Neutrophil (primary cell): ENCODE data around the gene AHCY.
"Not testable (repeated sequence)": the region's sequence is repeated elsewhere in the genome, so short reads cannot be mapped to it uniquely, and the experiment has no call there.

Source experiments
- H3K27ac ChIP-seq: fragments of 200-600 bp; sonication (generic); 2 replicates; pipeline ENCODE4 v1.5.1; 2016; ENCODE audit warnings: mild to moderate bottlenecking, moderate library complexity
- H3K27me3 ChIP-seq: fragments of 200-600 bp; sonication (generic); 2 replicates; pipeline ENCODE4 v1.6.0; 2016; ENCODE audit warnings: mild to moderate bottlenecking
- H3K36me3 ChIP-seq: fragments of 200-600 bp; sonication (generic); 2 replicates; pipeline ENCODE4 v1.5.1; 2017
- H3K4me1 ChIP-seq, 2 experiments: fragments of 200-600 bp in 1 of 2; sonication (generic) in 1 of 2; 1 replicate in 1 of 2; 2 replicates in 1 of 2; pipeline versions ENCODE4 v1.5.1 to v1.6.1; 2013 to 2016; ENCODE audit warnings: low read depth in 1 of 2, low read length in 1 of 2, mild to moderate bottlenecking in 1 of 2, moderate library complexity in 1 of 2; ENCODE audit not compliant: control insufficient read depth in 1 of 2, insufficient read depth in 1 of 2
- H3K4me3 ChIP-seq, 2 experiments: fragments of 200-600 bp in 1 of 2; sonication (generic) in 1 of 2; 1 replicate in 1 of 2; 2 replicates in 1 of 2; pipeline ENCODE4 v1.5.1; 2013 to 2016; ENCODE audit warnings: low read depth in 1 of 2, low read length in 1 of 2, mild to moderate bottlenecking in 1 of 2, moderate library complexity in 1 of 2
- H3K9me3 ChIP-seq: fragments of 200-600 bp; sonication (generic); 2 replicates; pipeline ENCODE4 v1.5.1; 2016
- CTCF ChIP-seq: fragments of 200-600 bp; sonication (generic); IDR thresholded peaks from 2 replicates; pipeline ENCODE4 v1.5.1; 2016; ENCODE audit warnings: antibody characterized with exemption

AHCY gene

DNA sequence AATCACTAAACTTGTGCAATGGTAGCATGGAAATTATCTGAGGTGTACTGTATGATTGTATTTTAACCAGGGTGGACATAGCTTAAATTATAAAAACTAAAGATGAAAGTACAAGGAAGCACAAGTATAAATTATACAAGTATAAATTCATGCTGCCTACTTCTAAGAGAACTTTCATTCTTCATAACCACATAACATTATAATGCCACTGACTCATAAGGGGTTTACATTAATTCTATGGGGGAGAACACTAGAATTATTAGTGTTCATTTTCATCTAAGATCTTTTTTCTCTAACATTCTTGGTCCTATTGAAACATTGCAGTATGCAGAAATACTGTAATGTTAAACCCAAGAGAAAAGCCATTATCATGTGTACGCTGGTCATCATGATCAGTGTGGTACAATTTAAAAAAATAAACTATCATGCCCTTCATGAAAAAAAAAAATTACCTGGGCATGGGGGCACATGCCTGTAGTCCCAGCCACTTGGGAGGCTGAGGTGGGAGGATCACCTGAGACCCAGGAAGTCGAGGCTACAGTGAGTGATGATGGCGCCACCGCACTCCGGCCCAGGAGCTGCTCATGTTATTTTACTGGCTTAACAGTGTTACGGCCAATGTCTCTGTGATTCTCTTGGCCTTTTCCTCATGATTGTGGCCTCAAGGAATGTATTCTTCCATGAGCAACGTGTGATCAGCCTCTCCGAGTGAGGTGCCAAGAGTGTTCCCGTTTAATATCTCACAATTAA, 25.9 kb upstream of the AHCY start:
- no peaks in the 10 kb centered on the region for H3K36me3 ChIP-seq

DNA sequence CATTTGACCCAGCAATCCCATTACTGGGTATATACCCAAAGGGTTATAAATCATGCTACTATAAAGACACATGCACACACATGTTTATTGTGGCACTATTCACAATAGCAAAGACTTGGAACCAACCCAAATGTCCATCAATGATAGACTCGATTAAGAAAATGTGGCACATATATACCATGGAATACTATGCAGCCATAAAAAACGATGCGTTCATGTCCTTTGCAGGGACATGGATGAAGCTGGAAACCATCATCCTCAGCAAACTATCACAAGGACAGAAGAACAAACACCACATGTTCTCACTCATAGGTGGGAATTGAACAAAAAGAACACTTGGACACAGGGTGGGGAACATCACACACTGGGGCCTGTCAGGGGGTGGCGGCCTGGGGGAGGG, 25.1 kb upstream of the AHCY start:
- not testable (repeated sequence) for H3K4me3 ChIP-seq, H3K36me3 ChIP-seq, H3K27ac ChIP-seq, H3K27me3 ChIP-seq, H3K9me3 ChIP-seq, H3K4me1 ChIP-seq

More for the DNA sequence above, 25.9 kb upstream of the AHCY start:
- no peak for TF ChIP-seq CTCF
- Histone ChIP-seq H3K4me3 (no peak overlapping the region), H3K9me3 (no peaks in the 10 kb centered on the region), H3K27ac (no peak overlapping the region), H3K27me3 (no peaks in the 10 kb centered on the region), H3K4me1 (no peaks in the 10 kb centered on the region)

DNA sequence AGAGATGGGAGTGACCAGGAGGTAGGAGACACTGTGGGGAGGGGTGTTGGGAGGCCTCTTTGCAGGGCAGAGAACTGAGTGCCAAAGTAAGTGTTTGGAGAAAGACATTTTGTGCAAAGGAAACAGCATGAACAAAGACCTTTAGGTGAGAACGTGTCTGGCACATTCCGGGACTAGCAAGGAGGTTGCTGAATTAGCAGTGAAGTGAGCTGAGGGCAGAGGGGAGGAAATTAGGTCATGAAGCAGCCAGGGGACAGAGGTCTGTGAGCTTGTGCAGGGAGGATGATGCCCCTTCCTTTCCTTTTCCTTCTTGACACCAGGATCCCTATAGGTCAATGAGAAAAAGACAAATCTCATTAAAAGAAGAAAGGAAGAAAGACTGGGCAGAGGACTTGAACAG, 21.4 kb upstream of the AHCY start:
- H3K36me3 ChIP-seq, result no peaks in the 10 kb centered on the region
- H3K9me3 ChIP-seq, result no peaks in the 10 kb centered on the region
- H3K27me3 ChIP-seq, result peaks cover 10% of the 10 kb centered on the region
- H3K4me3 ChIP-seq, result no peak overlapping the region
- H3K27ac ChIP-seq, result no peak overlapping the region
- H3K4me1 ChIP-seq, result no peaks in the 10 kb centered on the region
- TF ChIP-seq CTCF, result no peak

GRCh38 chr20:34322267-34323105, 19.3 kb upstream of the AHCY start:
- no peak overlapping the region for H3K27ac ChIP-seq
- H3K9me3 ChIP-seq, result no peaks in the 10 kb centered on the region
- TF ChIP-seq CTCF, result no peak

GRCh38 chr20:34320861-34321260, 17.7 kb upstream of the AHCY start:
- H3K4me3 ChIP-seq, result no peak overlapping the region
- H3K27me3 ChIP-seq, result peaks cover 15% of the 10 kb centered on the region
- no peak overlapping the region for H3K27ac ChIP-seq
- H3K36me3 ChIP-seq, result no peaks in the 10 kb centered on the region
- H3K4me1 ChIP-seq, result no peaks in the 10 kb centered on the region
- no peaks in the 10 kb centered on the region for H3K9me3 ChIP-seq
- no peak for TF ChIP-seq CTCF

More at GRCh38 chr20:34322267-34323105, 19.3 kb upstream of the AHCY start:
- H3K27me3 ChIP-seq, result peaks cover 15% of the 10 kb centered on the region
- no peak overlapping the region for H3K4me3 ChIP-seq
- no peaks in the 10 kb centered on the region for H3K36me3 ChIP-seq
- H3K4me1 ChIP-seq, result no peaks in the 10 kb centered on the region
